ENCODE results near the gene GPR37.
A peak's percentile ranks its signal among the peaks of the same experiment; 100 is the strongest.

GRCh38 chr7:124765401-124766352, at the start of gene GPR37:
- TF ChIP-seq POLR2A (IDR thresholded peaks at IDR 0.05) (no peak), CTCF (IDR thresholded peaks at IDR 0.05) (peak in 3 of 4 experiments; percentile 21 to 72 (median 43)), POLR2AphosphoS5 (IDR thresholded peaks at IDR 0.05) (peak; percentile 38)

Data from gastroesophageal sphincter (tissue), 3 donors.